NCI-H2029 (cell line): ENCODE data around the gene PUM1.
"Not testable (repeated sequence)": the region's sequence is repeated elsewhere in the genome, so short reads cannot be mapped to it uniquely, and the experiment has no call there.

ENCODE experiments used
- DNase-seq: peaks from one replicate; lab custom pipeline; 2025; lab: John Stamatoyannopoulos, UW

Gene PUM1

GRCh38 chr1:30995990-30996612 is 69.4 kb downstream of the PUM1 start:
- DNase-seq = no peak

GRCh38 chr1:30991862-30992606 is 73.5 kb downstream of the PUM1 start:
- DNase-seq = no peak

- DNase-seq = no peak
Measured at GRCh38 chr1:30990591-30990990, 74.9 kb downstream of the PUM1 start.

- no peak for DNase-seq
Measured at GRCh38 chr1:30988045-30988444, 77.5 kb downstream of the PUM1 start.

GRCh38 chr1:30986755-30987154 is 78.8 kb downstream of the PUM1 start:
- no peak for DNase-seq

GRCh38 chr1:30984991-30985503 is 80.5 kb downstream of the PUM1 start:
- DNase-seq = no peak

- DNase-seq = no peak
Measured at GRCh38 chr1:30984165-30984889, 81.2 kb downstream of the PUM1 start.

- DNase-seq = no peak
Measured at GRCh38 chr1:30982937-30983336, 82.6 kb downstream of the PUM1 start.

- no peak for DNase-seq
Measured at GRCh38 chr1:30982431-30982830, 83.1 kb downstream of the PUM1 start.

- DNase-seq = no peak
Measured at GRCh38 chr1:30981172-30981571, 84.3 kb downstream of the PUM1 start.

- DNase-seq = no peak
Measured at GRCh38 chr1:30977511-30977910, 88.0 kb downstream of the PUM1 start.

GRCh38 chr1:30977105-30977504 is 88.4 kb downstream of the PUM1 start:
- no peak for DNase-seq

- no peak for DNase-seq
Measured at GRCh38 chr1:30976143-30976542, 89.4 kb downstream of the PUM1 start.

GRCh38 chr1:30975217-30975616 is 90.3 kb downstream of the PUM1 start:
- DNase-seq = no peak

- no peak for DNase-seq
Measured at GRCh38 chr1:30974536-30974935, 91.0 kb downstream of the PUM1 start.

- DNase-seq = not testable (repeated sequence)
Measured at GRCh38 chr1:30972349-30972748, 93.2 kb downstream of the PUM1 start.

GRCh38 chr1:30971496-30971895 is 94.0 kb downstream of the PUM1 start:
- no peak for DNase-seq

- no peak for DNase-seq
Measured at GRCh38 chr1:30969903-30970302, 95.6 kb downstream of the PUM1 start.

GRCh38 chr1:30968220-30968971 is 97.1 kb downstream of the PUM1 start:
- DNase-seq = no peak

GRCh38 chr1:30966690-30967369 is 98.7 kb downstream of the PUM1 start:
- DNase-seq = no peak

- DNase-seq = no peak
Measured at GRCh38 chr1:30965924-30966599, 99.5 kb downstream of the PUM1 start.
